GM18870 (cell line): ENCODE data around the gene MAP2K1.
"Not testable (repeated sequence)": the region's sequence is repeated elsewhere in the genome, so short reads cannot be mapped to it uniquely, and the experiment has no call there.

Experiments
- ATAC-seq: cut with Tn5 transposase; IDR thresholded peaks from one replicate; pipeline ENCODE4 v1.9.1; 2021; ENCODE audit warnings: moderate library complexity; ENCODE audit not compliant: unreplicated experiment

MAP2K1 gene

DNA sequence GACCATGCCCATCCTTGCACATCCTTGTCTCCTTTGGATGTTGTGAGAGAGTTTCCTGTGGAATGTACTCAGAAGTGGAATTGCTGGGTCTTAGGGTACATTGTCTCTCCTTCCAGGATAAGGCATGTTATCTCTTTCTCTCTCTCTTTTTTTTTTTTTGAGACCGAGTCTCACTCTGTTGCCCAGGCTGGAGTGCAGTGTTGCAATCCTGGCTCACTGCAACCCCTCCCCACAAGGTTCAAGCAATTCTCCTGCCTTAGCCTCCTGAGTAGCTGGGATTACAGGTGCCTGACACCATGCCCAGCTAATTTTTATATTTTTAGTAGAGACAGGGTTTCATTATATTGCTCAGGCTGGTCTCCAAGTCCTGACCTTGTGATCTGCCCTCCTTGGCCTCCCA, 6.3 kb downstream of the MAP2K1 start:
- ATAC-seq = not testable (repeated sequence)

- no peak for ATAC-seq
Observed at GRCh38 chr15:66394472-66394871, 7.8 kb downstream of the MAP2K1 start.

- ATAC-seq = no peak
Observed at GRCh38 chr15:66394915-66395314, 8.2 kb downstream of the MAP2K1 start.

GRCh38 chr15:66399276-66399675, 12.6 kb downstream of the MAP2K1 start:
- ATAC-seq = no peak

- no peak for ATAC-seq
Observed at GRCh38 chr15:66400351-66400774, 13.7 kb downstream of the MAP2K1 start.

GRCh38 chr15:66401130-66402021, 14.7 kb downstream of the MAP2K1 start:
- no peak for ATAC-seq

DNA sequence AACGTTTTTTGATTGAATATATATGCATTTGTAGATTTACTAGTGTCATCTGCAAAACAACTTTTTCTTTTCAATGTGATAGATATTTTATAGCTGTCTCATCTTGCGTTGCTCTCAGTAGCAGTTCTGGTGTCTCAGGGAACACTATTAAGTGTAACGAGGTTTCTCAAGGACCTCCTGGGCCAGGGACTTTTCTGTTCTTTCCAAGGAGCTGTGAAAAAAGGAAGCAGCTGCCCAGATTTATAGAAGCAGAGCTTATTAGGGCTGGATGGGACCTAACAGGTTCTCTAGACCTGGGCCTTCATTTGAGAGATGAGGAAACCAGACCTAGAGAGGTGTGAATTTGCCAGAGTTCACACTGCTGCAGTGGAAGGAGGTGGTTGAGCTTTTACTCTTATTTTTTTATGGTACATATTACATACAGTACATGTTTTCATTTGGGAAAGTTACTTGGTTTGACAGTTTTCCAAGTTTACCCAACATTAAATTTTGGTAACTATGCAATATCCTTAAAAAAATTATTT, 16.1 kb downstream of the MAP2K1 start:
- no peak for ATAC-seq

DNA sequence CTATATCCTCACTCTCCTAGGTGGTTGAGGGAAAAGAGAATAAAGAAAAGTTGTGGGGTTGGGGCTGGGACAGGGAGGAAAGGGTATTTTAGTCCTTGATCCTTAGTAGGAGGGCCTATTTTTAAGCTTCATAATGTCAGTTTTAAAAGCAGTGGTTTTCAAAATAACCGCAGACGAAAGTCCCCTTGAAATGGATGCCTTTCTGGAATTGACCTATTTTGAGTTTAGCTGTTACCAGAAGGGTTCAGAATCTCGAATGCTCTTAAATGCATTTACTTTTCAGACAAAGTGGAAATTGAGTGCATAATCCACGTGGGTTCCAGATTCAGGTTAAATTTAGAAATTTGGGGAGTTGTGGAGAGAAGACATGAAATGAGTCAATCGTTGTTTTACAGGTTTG, 16.6 kb downstream of the MAP2K1 start:
- no peak for ATAC-seq

- ATAC-seq = no peak
Observed at GRCh38 chr15:66404122-66404521, 17.4 kb downstream of the MAP2K1 start.

DNA sequence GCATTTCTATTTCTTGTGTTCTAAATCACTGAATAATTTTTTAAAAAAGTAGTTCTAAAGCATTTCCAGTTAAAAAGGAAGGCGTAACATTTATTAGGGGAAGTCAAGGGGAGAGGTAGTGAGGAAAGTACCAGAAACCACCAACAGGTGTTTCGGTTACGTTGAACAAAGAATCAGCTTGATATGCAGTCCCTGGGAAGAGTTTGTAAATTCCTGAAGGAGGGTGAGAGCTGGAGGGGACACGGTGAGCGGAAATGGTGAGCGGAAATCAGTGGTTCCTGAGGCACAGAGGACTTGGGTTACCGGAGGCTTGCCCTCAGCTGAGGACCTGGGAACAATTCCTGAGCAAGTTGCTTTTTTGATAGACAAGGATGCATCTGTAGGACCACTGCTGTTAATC, 17.8 kb downstream of the MAP2K1 start:
- ATAC-seq = no peak

DNA sequence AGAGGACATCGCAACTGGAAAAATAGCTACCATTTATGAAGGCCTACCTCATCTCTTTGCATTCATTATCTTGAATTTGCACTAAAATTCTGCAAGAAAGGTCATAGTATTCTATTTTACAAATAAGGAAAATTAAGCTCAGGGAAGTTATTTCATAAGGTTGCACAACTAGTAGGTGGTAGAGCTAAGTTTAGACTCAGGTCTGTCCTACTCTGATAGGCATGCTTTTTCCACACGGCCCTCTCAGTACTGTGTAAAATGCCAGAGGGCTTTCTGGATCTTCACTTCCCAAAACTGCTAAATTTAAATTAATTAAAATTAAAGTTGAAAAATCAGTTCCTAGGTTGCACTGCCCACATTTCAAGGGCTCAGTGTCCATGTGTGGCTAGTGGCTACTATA, 18.3 kb downstream of the MAP2K1 start:
- no peak for ATAC-seq

GRCh38 chr15:66405615-66406014, 18.9 kb downstream of the MAP2K1 start:
- no peak for ATAC-seq

DNA sequence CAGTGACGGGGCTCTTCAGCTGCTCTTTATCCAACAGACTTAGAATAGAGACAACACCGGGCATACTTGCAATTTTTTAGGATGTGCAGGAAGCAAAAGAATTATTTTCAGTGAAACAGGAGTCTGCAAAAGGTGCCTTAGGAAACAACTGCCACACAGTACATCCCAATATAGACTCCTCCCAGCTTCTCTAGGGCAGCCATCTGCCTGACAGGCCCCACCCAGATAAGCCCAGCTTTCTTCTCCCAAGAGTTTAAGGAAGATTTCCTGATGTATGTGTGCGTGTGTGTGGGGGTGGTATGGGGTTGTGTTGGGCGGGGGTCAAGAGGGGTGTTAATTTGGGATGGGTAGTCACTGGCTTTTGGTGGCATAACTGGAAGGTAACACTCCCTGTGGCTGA, 21.5 kb downstream of the MAP2K1 start:
- ATAC-seq = no peak

- ATAC-seq = no peak
Observed at GRCh38 chr15:66408675-66409282, 22.1 kb downstream of the MAP2K1 start.

- ATAC-seq = no peak
Observed at GRCh38 chr15:66409565-66410108, 22.9 kb downstream of the MAP2K1 start.

DNA sequence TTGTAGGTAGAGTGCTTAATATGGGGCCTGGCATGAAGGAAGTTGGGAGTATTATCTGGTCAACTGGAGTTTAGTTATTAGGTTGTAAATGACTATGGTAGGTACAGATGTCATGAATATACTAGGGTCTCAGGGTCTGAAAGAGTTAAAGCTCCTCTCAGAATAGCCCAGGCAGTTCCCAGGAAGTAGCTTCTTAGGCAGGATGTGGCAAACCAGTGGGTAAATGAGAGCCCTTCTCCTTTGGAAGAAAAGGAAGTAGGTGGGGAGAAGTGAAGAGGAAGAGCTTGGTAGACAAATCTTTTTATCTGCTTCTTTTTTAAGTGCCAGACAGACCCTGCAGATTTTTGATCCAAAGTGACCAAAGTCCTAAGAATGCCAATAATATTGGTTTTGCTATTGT, 24.5 kb downstream of the MAP2K1 start:
- ATAC-seq = no peak

- no peak for ATAC-seq
Observed at GRCh38 chr15:66412220-66412619, 25.5 kb downstream of the MAP2K1 start.

DNA sequence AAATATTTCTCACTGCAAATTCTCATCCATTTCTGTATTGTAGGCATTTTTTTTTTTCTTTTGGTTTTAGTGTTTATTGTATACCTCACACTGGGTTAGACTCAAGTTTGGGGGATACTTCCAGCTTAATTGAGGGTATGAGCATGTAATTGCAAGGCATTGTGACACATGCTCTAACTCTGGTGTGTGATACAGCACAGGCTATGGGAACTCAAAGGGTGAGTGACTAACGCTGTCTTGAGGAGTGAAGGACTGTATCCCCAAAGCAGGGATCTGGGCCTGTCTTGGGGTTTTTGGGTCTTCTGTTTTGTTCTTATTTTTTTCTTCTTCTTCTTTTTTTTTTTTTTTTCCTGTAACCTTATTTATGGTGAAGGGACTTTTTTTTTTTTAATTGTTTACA, 26.9 kb downstream of the MAP2K1 start:
- ATAC-seq = no peak

DNA sequence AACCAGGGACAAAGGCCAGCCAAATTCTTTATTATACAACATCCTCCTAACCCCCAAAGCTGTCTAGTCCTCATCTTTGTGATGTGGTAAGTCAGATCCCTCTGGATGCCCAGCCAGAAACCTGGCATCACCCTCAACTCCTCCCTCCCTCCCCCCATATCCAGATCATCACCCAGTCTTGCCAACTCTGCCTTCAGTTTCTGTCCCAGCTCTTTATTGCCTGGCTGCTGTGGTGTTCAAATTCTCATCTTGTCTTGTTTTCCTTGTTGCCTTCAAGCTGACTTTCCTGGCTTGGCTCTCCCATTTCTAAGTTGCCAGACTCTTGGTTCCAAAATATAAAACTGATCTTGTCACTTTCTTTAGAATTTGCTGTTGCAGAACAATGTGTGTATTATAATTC, 28.6 kb downstream of the MAP2K1 start:
- ATAC-seq = no peak

DNA sequence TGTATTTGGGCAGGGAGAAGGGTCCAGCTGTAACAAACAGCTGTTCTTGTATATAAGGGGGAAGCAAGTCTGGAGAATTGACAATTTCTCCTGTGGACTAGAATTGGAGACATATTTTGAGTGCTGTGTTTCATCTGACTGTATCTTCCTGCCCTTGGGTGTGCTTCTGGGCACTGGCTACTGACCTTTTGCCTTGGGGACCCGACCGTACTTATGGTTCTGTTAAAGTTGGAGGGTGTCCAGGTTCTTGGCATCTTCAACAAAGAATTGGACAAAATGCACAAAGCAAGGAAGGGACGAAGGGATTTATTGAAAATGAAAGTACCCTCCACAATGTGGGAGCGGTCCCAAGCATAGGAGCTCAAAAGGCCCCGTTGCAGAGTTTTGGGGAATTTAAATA, 31.0 kb downstream of the MAP2K1 start:
- ATAC-seq = no peak

- no peak for ATAC-seq
Observed at GRCh38 chr15:66419471-66419870, 32.8 kb downstream of the MAP2K1 start.

- ATAC-seq = no peak
Observed at GRCh38 chr15:66422347-66422746, 35.6 kb downstream of the MAP2K1 start.
